A673 (cell line): Measurements from ENCODE around the gene ETAA1.

Source experiments
- EZH2 ChIP-seq: fragments of 200-600 bp; sonication (generic); IDR thresholded peaks from 2 replicates; pipeline ENCODE4 v1.6.1; 2017; ENCODE audit warnings: borderline replicate concordance, low read depth, mild to moderate bottlenecking, mixed read lengths, antibody characterized with exemption, low read length; ENCODE audit not compliant: poor library complexity, severe bottlenecking
- TF ChIP-seq, protein P1 (sequence below): fragments of 300-800, 200-600 bp; sonication (generic); conservative IDR thresholded peaks from 2 replicates; pipeline ENCODE4 v1.5.1; 2017; ENCODE audit warnings: low read depth, mild to moderate bottlenecking, antibody characterized with exemption, low read length, moderate library complexity, mixed read lengths

DNA sequence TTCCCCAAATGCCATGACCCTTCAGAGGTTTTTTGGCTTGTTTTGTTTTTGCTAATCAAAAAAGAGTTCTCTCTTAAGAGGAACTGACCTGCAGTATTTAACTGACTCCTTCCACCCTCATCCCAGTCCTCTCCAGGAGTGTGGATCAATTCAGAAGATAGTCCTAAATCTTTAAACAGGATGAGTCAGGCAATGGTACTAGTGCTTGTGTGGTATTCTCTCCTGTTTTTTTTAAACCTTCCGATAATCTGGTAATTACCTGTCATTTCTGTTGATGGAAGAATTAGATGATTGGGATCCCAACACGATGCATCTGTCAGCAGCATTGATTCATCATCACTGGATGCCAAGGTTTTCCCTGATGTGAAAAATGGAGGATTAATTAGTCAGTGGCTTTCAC, 41.2 kb downstream of the ETAA1 start:
- TF ChIP-seq EZH2, result no peak
- TF ChIP-seq, protein P1, sequence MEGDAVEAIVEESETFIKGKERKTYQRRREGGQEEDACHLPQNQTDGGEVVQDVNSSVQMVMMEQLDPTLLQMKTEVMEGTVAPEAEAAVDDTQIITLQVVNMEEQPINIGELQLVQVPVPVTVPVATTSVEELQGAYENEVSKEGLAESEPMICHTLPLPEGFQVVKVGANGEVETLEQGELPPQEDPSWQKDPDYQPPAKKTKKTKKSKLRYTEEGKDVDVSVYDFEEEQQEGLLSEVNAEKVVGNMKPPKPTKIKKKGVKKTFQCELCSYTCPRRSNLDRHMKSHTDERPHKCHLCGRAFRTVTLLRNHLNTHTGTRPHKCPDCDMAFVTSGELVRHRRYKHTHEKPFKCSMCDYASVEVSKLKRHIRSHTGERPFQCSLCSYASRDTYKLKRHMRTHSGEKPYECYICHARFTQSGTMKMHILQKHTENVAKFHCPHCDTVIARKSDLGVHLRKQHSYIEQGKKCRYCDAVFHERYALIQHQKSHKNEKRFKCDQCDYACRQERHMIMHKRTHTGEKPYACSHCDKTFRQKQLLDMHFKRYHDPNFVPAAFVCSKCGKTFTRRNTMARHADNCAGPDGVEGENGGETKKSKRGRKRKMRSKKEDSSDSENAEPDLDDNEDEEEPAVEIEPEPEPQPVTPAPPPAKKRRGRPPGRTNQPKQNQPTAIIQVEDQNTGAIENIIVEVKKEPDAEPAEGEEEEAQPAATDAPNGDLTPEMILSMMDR, result no peak
